Measurements from ENCODE around the gene ACER2. TPM values are rescaled to one million over a fixed set of nuclear protein-coding genes. Genes with fewer than 3 reads are reported as not detected.

The ACER2 gene
- total and polyA plus RNA-seq, 2 of the 8 experiments (the other 6 are each of a cell fraction or from before 2014, with no cell fraction given): 7.4 to 8.8 TPM

DNA sequence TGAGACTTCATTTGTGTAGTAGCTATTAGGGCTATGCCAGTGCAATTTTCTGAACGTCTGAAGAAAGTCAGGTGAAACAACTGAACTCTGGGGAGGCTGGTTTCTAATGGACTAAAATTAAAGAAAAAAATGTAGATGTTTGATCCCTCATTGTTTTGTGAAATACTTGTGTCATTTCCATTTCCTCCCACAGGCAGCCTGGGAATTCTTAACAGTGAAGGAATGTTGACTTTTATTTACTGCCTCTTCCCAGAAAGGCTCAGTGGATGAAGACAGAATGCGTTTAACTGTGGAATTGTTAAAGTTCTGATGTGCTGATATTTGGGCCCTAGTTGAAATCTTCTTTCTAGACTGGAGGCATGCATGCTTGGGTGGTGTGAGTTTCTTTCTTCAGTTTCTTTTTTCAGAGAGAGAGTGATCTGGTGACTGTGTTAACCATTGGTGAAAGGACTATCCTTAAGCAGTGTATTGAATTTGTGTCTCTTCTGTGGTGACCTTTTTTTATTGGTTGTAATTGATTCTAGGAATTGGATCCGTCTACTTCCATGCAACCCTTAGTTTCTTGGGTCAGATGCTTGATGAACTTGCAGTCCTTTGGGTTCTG lies 15.5 kb downstream of the ACER2 start:
- no peak overlapping the region for H2BK15ac ChIP-seq (ENCODE audit: low read length)
- H2BK20ac ChIP-seq (ENCODE audit: low read length): no peak overlapping the region
- no peak overlapping the region for H3K4ac ChIP-seq (replicated peaks; ENCODE audit: insufficient read length, low read depth, low read length)
- POLR2A ChIA-PET (ENCODE audit: partially characterized antibody): interaction anchor here (0.6 to 4.1 kb wide), 3 partner anchors 18 to 49 kb away, joined by 3 to 12 read pairs (median 3); partner anchors contain the start of gene RPS6
- H3K18ac ChIP-seq (ENCODE audit: extremely low read depth, low read length): no peak overlapping the region
- 0 out of 2 replicates have a peak overlapping the region, but pooled peaks have one; percentile 13 for H3K27ac ChIP-seq (ENCODE audit: low read depth, low read length)
- 0 out of 2 replicates have a peak, but pooled peaks cover 3% of the 10 kb centered on the region for H3K79me1 ChIP-seq (ENCODE audit: low read depth, low read length)
- H3K4me2 ChIP-seq (ENCODE audit: insufficient read depth in 1 of 2, low read depth in 2 of 2, low read length in 2 of 2): peak overlapping the region in 1 of 2 experiments; percentile 7; a peak in 1 of 4 replicates
- no peak for TF ChIP-seq JUND (IDR thresholded peaks at IDR 0.05; ENCODE audit: low read length)
- TF ChIP-seq NANOG (IDR thresholded peaks at IDR 0.05; ENCODE audit: insufficient read depth, low read depth, low read length, poor library complexity, severe bottlenecking): no peak
- TF ChIP-seq NRF1 (IDR thresholded peaks at IDR 0.05; ENCODE audit: low read depth, low read length): no peak
- no peak for TF ChIP-seq CREB1 (IDR thresholded peaks at IDR 0.05)
- no peak for TF ChIP-seq TAF7 (optimal IDR thresholded peaks at IDR 0.05; ENCODE audit: borderline replicate concordance, low read depth, low read length)
- no peak for TF ChIP-seq CEBPB (IDR thresholded peaks at IDR 0.05; ENCODE audit: low read depth, low read length)
- TF ChIP-seq RBBP5 (IDR thresholded peaks at IDR 0.05; ENCODE audit: borderline replicate concordance, low read depth, low read length): no peak
- TF ChIP-seq ZNF274 (IDR thresholded peaks at IDR 0.05; ENCODE audit: borderline replicate concordance, extremely low read depth, low read length): no peak
- no peak for TF ChIP-seq JUN (IDR thresholded peaks at IDR 0.05; ENCODE audit: low read depth, low read length)
- no peak for TF ChIP-seq KDM5A (IDR thresholded peaks at IDR 0.05; ENCODE audit: low read length)
- no peak for TF ChIP-seq SP2 (IDR thresholded peaks at IDR 0.05; ENCODE audit: low read length)
- no peak overlapping the region for H4K5ac ChIP-seq (ENCODE audit: insufficient read length, low read depth, low read length)
- no peak overlapping the region for H2AK5ac ChIP-seq (ENCODE audit: low read depth, low read length)
- H4K91ac ChIP-seq (replicated peaks; ENCODE audit: insufficient read length, low read length): no peak overlapping the region
- no peak overlapping the region for H2BK120ac ChIP-seq (replicated peaks; ENCODE audit: low read depth, low read length)
- H3K27me3 ChIP-seq (replicated peaks in 1 of 4; ENCODE audit: control insufficient read depth in 3 of 4, extremely low read depth in 1 of 4, insufficient read depth in 3 of 4, low read length in 3 of 4): no peaks in the 10 kb centered on the region
- no peaks in the 10 kb centered on the region; the same call in 1 of the 2 replicates for H3K23me2 ChIP-seq (ENCODE audit: low read depth, low read length)
- H3K4me1 ChIP-seq (replicated peaks in 1 of 4; ENCODE audit: control insufficient read depth in 3 of 4, insufficient read depth in 4 of 4, low read length in 3 of 4): peaks cover 0 to 5% (median 2%) of the 10 kb centered on the region in 4 experiments; a peak in 4 of 7 replicates
- peaks cover 0 to 19% (median 4%) of the 10 kb centered on the region in 4 experiments; a peak in 3 of 8 replicates for H3K36me3 ChIP-seq (ENCODE audit: control insufficient read depth in 2 of 4, insufficient read depth in 4 of 4, low read length in 3 of 4)
- no peaks in the 10 kb centered on the region for H4K20me1 ChIP-seq (replicated peaks in 1 of 2; ENCODE audit: control insufficient read depth in 1 of 2, insufficient read depth in 2 of 2, low read length in 2 of 2)
- no peak overlapping the region for H2BK5ac ChIP-seq (ENCODE audit: low read depth, low read length)
- WGBS, 2 experiments (ENCODE audit: extremely low coverage in 1 of 2, insufficient coverage in 1 of 2, insufficient read length in 1 of 2, insufficient replicate concordance in 2 of 2, low coverage in 1 of 2, low lambda C conversion rate in 2 of 2, missing lambda C conversion rate in 1 of 2): 56% methylated on average over 3 of the region's 3 CpGs; no CpG with 5 or more reads in 1 of the 2 experiments
- no peak overlapping the region for H3K23ac ChIP-seq (ENCODE audit: insufficient read length)
- H3K14ac ChIP-seq (ENCODE audit: insufficient read length): no peak overlapping the region
- no peak overlapping the region for H2AFZ ChIP-seq (ENCODE audit: low read length)
- CTCF ChIA-PET (ENCODE audit: partially characterized antibody): interaction anchor here (1.6 kb wide), 1 partner anchor 41 kb away, joined by 4 read pairs; no protein-coding TSS in a partner anchor
- no peak for DNase-seq (ENCODE audit: low read depth in 1 of 2, low spot score in 2 of 2)
- no peak for FAIRE-seq
- no peak overlapping the region for H3K56ac ChIP-seq (replicated peaks; ENCODE audit: insufficient read length, low read depth, low read length)
- H3K79me2 ChIP-seq (ENCODE audit: control insufficient read depth in 1 of 2, insufficient read depth in 2 of 2, low read length in 2 of 2): no peaks in the 10 kb centered on the region
- H3K4me3 ChIP-seq (ENCODE audit: extremely low read depth in 1 of 4, insufficient read depth in 2 of 4, low read depth in 3 of 4, low read length in 4 of 4): no peak overlapping the region
- no peak overlapping the region for H2BK12ac ChIP-seq (ENCODE audit: low read depth, low read length)
- no peaks in the 10 kb centered on the region for H3K9me3 ChIP-seq (ENCODE audit: insufficient read depth in 2 of 2, low read depth in 1 of 2, low read length in 1 of 2)
- H3K9ac ChIP-seq (replicated peaks in 1 of 4; ENCODE audit: extremely low read depth in 1 of 4, low read depth in 3 of 4, low read length in 3 of 4): no peak overlapping the region
- H4K8ac ChIP-seq (ENCODE audit: extremely low read depth, insufficient read depth, low read length): no peak overlapping the region

Measured in H1 (cell line).